ENCODE measurements around the gene SYNJ2.

GRCh38 chr6:158041788-158042187 is 60.1 kb downstream of the SYNJ2 start:
- TF ChIP-seq MAX (IDR thresholded peaks at IDR 0.05; ENCODE audit: low read depth, low read length) (no peak), CTCF (IDR thresholded peaks at IDR 0.05; ENCODE audit: low read depth, low read length) (no peak)

Measured in NB4 (cell line).